Heart left ventricle (tissue), 16 donors: ENCODE measurements around the gene EMP2. TPM values are rescaled to one million over a fixed set of nuclear protein-coding genes. Genes with fewer than 3 reads are reported as not detected.

ENCODE experiments used
- ATAC-seq, 4 donors: fragments of 200-7000 bp; cut with Tn5 transposase; one replicate each; pipeline ENCODE4 v1.9.1; 2020 to 2022; ENCODE audit warnings: moderate library complexity in 4 of 4, mild to moderate bottlenecking in 3 of 4, moderate number of reproducible peaks in 1 of 4
- DNase-seq, 5 donors: peaks; one replicate each; pipeline ENCODE4 v3.0.0-alpha.2; 2020
- H3K27ac ChIP-seq, 12 donors: fragments of 200-600 bp; sonication (generic) in 4 of 12; one replicate each; pipeline versions ENCODE4 v1.5.0 to v1.8.0; 2016 to 2022; ENCODE audit warnings: mild to moderate bottlenecking in 2 of 12
- H3K27me3 ChIP-seq, 9 donors: fragments of 200-600 bp; sonication (generic) in 2 of 9; one replicate each; pipeline versions ENCODE4 v1.5.1 to v1.8.0; 2016 to 2022; ENCODE audit warnings: mild to moderate bottlenecking in 3 of 9
- H3K36me3 ChIP-seq, 9 donors: fragments of 200-600 bp; sonication (generic) in 2 of 9; one replicate each; pipeline versions ENCODE4 v1.5.0 to v1.8.0; 2018 to 2022; ENCODE audit warnings: mild to moderate bottlenecking in 2 of 9
- H3K4me1 ChIP-seq, 12 donors: fragments of 200-600 bp; sonication (generic) in 4 of 12; one replicate each; pipeline versions ENCODE4 v1.5.0 to v1.8.0; 2016 to 2022; ENCODE audit warnings: mild to moderate bottlenecking in 3 of 12
- H3K4me3 ChIP-seq, 12 donors: fragments of 200-600 bp; sonication (generic) in 4 of 12; one replicate each; pipeline versions ENCODE4 v1.5.0 to v1.8.0; 2017 to 2022; ENCODE audit warnings: mild to moderate bottlenecking in 9 of 12, moderate library complexity in 4 of 12
- H3K9me3 ChIP-seq, 12 donors: fragments of 200-600 bp; sonication (generic) in 4 of 12; one replicate each; pipeline versions ENCODE4 v1.5.0 to v1.8.0; 2016 to 2022; ENCODE audit warnings: mild to moderate bottlenecking in 1 of 12
- CTCF ChIP-seq, 12 donors: fragments of 200-600 bp; sonication (generic) in 4 of 12; IDR thresholded peaks; one replicate each; pipeline versions ENCODE4 v1.5.0 to v1.8.0; 2018 to 2022; ENCODE audit warnings: antibody characterized with exemption in 12 of 12, mild to moderate bottlenecking in 5 of 12
- POLR2A ChIP-seq, 2 donors: fragments of 450-650 bp; IDR thresholded peaks; one replicate each; pipeline ENCODE4 v1.6.1; 2017; ENCODE audit warnings: antibody characterized with exemption in 2 of 2, mild to moderate bottlenecking in 2 of 2, moderate library complexity in 2 of 2
- WGBS, 4 donors: extraction: QIAGEN DNeasy Blood & Tissue Kit in 2 of 4; methylation state at CpG; one replicate each; pipeline versions ENCODE4 v1.1.5 to v1.1.7; 2013 to 2018; 5-methylcytosine and 5-hydroxymethylcytosine counted together
- intact Hi-C, 10 donors: fragments of 100-400 bp; cut with DNase I; formaldehyde crosslinking; loops; one replicate each; pipeline versions ENCODE4 v1.11.1 to v1.14.2; 2022
- polyA plus RNA-seq, 2 donors: library from polyadenylated mRNA; stranded (reverse); fragments of 200-250 nt; gene quantifications; one replicate each; pipeline ENCODE4 v1.2.3, GENCODE V29; 2013
- total RNA-seq, 9 donors: library from RNA; depleted of rRNA in 2 of 9; stranded (reverse); fragments of >200 nt in 2 of 9; fragmentation: NEBNext Ultra II Directional in 3 of 9; extraction: Animal tissue kit (Norgen Biotek cat#: 25700) in 3 of 9; gene quantifications; one replicate each; pipeline versions ENCODE4 v1.1.0 to v1.2.4, GENCODE V29; 2016 to 2023
- donor health status: ischemic (EF 13 %, LVEDD 7.1; RV severe dilation, severe dysfunction).
- donor health status: healthy with polysubstance abuse.
- donor health status: DM: no; HTN: yes; CAD: no.
- donor health status: DM: no; HTN: no; CAD: no.
- donor health status: ischemic (EF 25% LVEDD 6.9; RV normal size, moderate dysfunction).
- donor health status: ischemic (EF 25% LVEDD 5.7; RV mildly dilated, moderate dysfunction).
- donor health status: healthy.
- donor health status: DM: yes; HTN: yes; CAD: no.
- donor health status: ischemic (EF 35%, LVEDD 5.7; RV mildly dilated, moderate dysfunction).
- donor health status: nonischemic (EF 11% LVEDD 7.7; RV severe dilation, severe dysfunction).
- donor health status: DM: yes; HTN: yes; CAD: no.
- donor health status: PGD.
- donor health status: ischemic (EF 29% LVEDD 5.4; RV normal size, mild dysfunction).
- donor health status: nonischemic (EF 23%, LVEDD 6.1; RV moderate dilation, normal function).

The EMP2 gene
- total and polyA plus RNA-seq, 11 donors = 34.5 to 103 (median 61.3) TPM

GRCh38 chr16:10564591-10564990 is 15.8 kb downstream of the EMP2 start:
- intact Hi-C loops = loop anchor here in 1 of 10 donors (10.0 kb wide), 1 partner anchor 360 kb away; no protein-coding TSS in a partner anchor
- TF ChIP-seq POLR2A (IDR thresholded peaks at IDR 0.05) (no peak), CTCF (IDR thresholded peaks at IDR 0.05) (no peak)
- peaks cover 17 to 84% (median 66%) of the 10 kb centered on the region in 12 donors for H3K4me1 ChIP-seq
- no peak for ATAC-seq
- H3K9me3 ChIP-seq = peaks cover 0 to 14% (median 0%) of the 10 kb centered on the region in 12 donors
- H3K36me3 ChIP-seq = peaks cover 0 to 8% (median 0%) of the 10 kb centered on the region in 9 donors
- DNase-seq = no peak
- H3K27me3 ChIP-seq = no peaks in the 10 kb centered on the region
- H3K4me3 ChIP-seq = no peak overlapping the region
- peak overlapping the region; percentile 30 to 84 (median 62) for H3K27ac ChIP-seq
- 48 to 53% (median 49%) methylated on average over 5 of the region's 5 CpGs for WGBS, 4 donors

DNA sequence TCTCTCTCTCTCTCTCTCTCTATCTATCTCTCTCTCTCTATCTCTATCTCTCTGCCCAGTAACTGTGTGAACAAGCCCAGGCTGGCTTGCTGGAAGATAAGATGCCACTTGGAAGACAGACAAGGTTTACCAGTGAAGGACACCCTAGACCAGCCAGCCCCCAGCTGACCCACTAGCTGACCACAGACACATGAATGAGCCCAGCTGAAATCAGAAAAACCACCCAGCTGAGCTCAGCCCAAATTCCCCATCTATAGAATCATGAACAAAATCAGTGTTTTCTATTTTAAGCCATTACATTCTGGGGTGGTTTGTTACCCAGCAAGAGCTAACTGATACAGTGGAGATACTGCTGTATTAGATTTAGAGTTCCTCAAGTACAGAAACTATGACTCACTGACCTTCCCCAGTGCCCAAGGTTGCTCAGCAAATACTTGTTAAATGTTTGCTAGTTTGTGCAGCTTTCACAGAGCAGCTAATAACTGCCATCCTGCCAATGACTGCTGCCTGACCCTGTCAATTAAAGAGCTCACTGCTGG is 18.0 kb downstream of the EMP2 start:
- H3K9me3 ChIP-seq = peaks cover 0 to 14% (median 0%) of the 10 kb centered on the region in 12 donors
- peak overlapping the region in 9 of 12 donors; percentile 0 to 96 (median 35) for H3K27ac ChIP-seq
- TF ChIP-seq CTCF (IDR thresholded peaks at IDR 0.05) (no peak), POLR2A (IDR thresholded peaks at IDR 0.05) (no peak)
- H3K4me3 ChIP-seq = no peak overlapping the region
- ATAC-seq (no peak), DNase-seq (no peak)
- intact Hi-C loops = loop anchor here in 2 of 10 donors (2.0 to 10.0 kb wide), 2 partner anchors 14 to 362 kb away; no protein-coding TSS in a partner anchor
- H3K36me3 ChIP-seq = peaks cover 0 to 8% (median 0%) of the 10 kb centered on the region in 9 donors
- peaks cover 22 to 91% (median 80%) of the 10 kb centered on the region in 12 donors for H3K4me1 ChIP-seq
- no peaks in the 10 kb centered on the region for H3K27me3 ChIP-seq

GRCh38 chr16:10561425-10561824 is 19.0 kb downstream of the EMP2 start:
- no peak for ATAC-seq
- H3K4me1 ChIP-seq = peaks cover 22 to 97% (median 81%) of the 10 kb centered on the region in 12 donors

More at GRCh38 chr16:10561425-10561824, 19.0 kb downstream of the EMP2 start:
- Histone ChIP-seq H3K27ac (peak overlapping the region; percentile 17 to 96 (median 51)), H3K9me3 (peaks cover 0 to 14% (median 0%) of the 10 kb centered on the region in 12 donors), H3K36me3 (peaks cover 0 to under 1% (median 0%) of the 10 kb centered on the region in 9 donors), H3K27me3 (no peaks in the 10 kb centered on the region), H3K4me3 (no peak overlapping the region)
- intact Hi-C loops = loop anchor here in 1 of 10 donors (10.0 kb wide), 1 partner anchor 363 kb away; no protein-coding TSS in a partner anchor
- DNase-seq = no peak
- TF ChIP-seq POLR2A (IDR thresholded peaks at IDR 0.05) (no peak), CTCF (IDR thresholded peaks at IDR 0.05) (no peak)
- 72 to 83% (median 76%) methylated on average over 3 of the region's 3 CpGs for WGBS, 4 donors
